Naive B cell (primary cell): ENCODE measurements around the gene NKD2. TPM values are rescaled to one million over a fixed set of nuclear protein-coding genes. Genes with fewer than 3 reads are reported as not detected.
"Not testable (repeated sequence)": the region's sequence is repeated elsewhere in the genome, so short reads cannot be mapped to it uniquely, and the experiment has no call there.

Experiments used
- ATAC-seq, 2 donors: fragments of 150-1000 bp; cut with Tn5 transposase; 2 replicates each; pipeline ENCODE4 v1.10.0; 2021; ENCODE audit warnings: low read depth in 2 of 2, mild to moderate bottlenecking in 2 of 2, moderate library complexity in 2 of 2
- DNase-seq: peaks from one replicate; pipeline ENCODE4 v3.0.0; 2022
- H3K27ac Mint-ChIP-seq, 6 donors: one replicate each; pipeline ENCODE4 v1.8.0; 2020 to 2022; ENCODE audit warnings: mild to moderate bottlenecking in 6 of 6, mixed read lengths in 6 of 6, moderate library complexity in 5 of 6, inconsistent platforms in 2 of 6
- H3K27me3 Mint-ChIP-seq, 3 donors: one replicate each; pipeline ENCODE4 v1.8.0; 2021 to 2022; ENCODE audit warnings: mixed read lengths in 3 of 3, mild to moderate bottlenecking in 1 of 3
- H3K36me3 Mint-ChIP-seq, 2 donors: one replicate each; pipeline ENCODE4 v1.8.0; 2020 to 2022; ENCODE audit warnings: mixed read lengths in 2 of 2, inconsistent platforms in 1 of 2, mild to moderate bottlenecking in 1 of 2
- H3K4me1 Mint-ChIP-seq, 3 donors: one replicate each; pipeline ENCODE4 v1.8.0; 2020 to 2022; ENCODE audit warnings: mixed read lengths in 3 of 3, inconsistent platforms in 1 of 3, mild to moderate bottlenecking in 1 of 3, moderate library complexity in 1 of 3
- H3K4me3 Mint-ChIP-seq, 8 donors: one replicate each; pipeline ENCODE4 v1.8.0; 2020 to 2022; ENCODE audit warnings: mild to moderate bottlenecking in 8 of 8, mixed read lengths in 8 of 8, moderate library complexity in 8 of 8, inconsistent platforms in 2 of 8
- H3K9me3 Mint-ChIP-seq, 7 donors: one replicate each; pipeline ENCODE4 v1.8.0; 2020 to 2022; ENCODE audit warnings: mixed read lengths in 7 of 7, mild to moderate bottlenecking in 5 of 7, inconsistent platforms in 2 of 7, moderate library complexity in 1 of 7
- polyA plus RNA-seq, 6 donors: library from polyadenylated mRNA; unstranded; fragments of 300-500 nt; fragmentation: Illumina TruSeq; gene quantifications; one replicate each; pipeline ENCODE4 v1.2.3, GENCODE V29; 2021; ENCODE audit warnings: low read depth in 6 of 6

NKD2 gene
- polyA plus RNA-seq, 6 donors from 2014 or later: 0.29 TPM; not detected in 5

- Mint-ChIP-seq H3K9me3 (no peaks in the 10 kb centered on the region), H3K27me3 (no peaks in the 10 kb centered on the region), H3K27ac (no peak overlapping the region), H3K36me3 (peaks cover 0 to 23% of the 10 kb centered on the region in 2 donors), H3K4me3 (no peak overlapping the region), H3K4me1 (peaks cover 0 to 5% (median 0%) of the 10 kb centered on the region in 3 donors)
- no peak for ATAC-seq
- no peak for DNase-seq
Measured at GRCh38 chr5:1079486-1079885, 70.9 kb downstream of the NKD2 start.

GRCh38 chr5:1079961-1080360 lies 71.4 kb downstream of the NKD2 start:
- Mint-ChIP-seq H3K27ac (no peak overlapping the region), H3K4me3 (no peak overlapping the region), H3K4me1 (peaks cover 0 to 5% (median 0%) of the 10 kb centered on the region in 3 donors), H3K36me3 (peaks cover 0 to 24% of the 10 kb centered on the region in 2 donors), H3K9me3 (no peaks in the 10 kb centered on the region), H3K27me3 (no peaks in the 10 kb centered on the region)
- ATAC-seq: no peak
- no peak for DNase-seq

DNA sequence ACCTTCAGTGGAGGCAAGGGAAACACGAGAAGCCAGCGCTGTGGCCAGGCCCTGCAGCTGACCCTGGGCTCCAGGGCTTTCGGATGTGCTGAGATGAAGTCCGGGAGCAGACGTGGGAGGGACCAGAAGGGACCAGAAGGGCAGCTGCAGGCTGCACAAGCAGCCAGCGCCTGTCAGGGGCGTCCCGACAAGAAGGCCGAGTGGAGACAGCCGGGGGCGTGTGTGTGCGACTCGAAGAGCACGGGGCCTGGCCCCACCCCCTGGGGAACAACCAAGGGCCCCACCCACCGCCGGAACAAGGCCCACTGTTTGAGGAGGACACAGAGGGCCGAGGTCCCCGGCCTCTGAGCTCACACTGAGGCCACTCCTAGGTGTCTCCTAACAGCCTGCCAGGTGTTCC lies 71.8 kb downstream of the NKD2 start:
- DNase-seq (no peak), ATAC-seq (no peak)
- H3K4me1 Mint-ChIP-seq: peaks cover 0 to 5% (median 0%) of the 10 kb centered on the region in 3 donors
- no peak overlapping the region for H3K27ac Mint-ChIP-seq
- H3K27me3 Mint-ChIP-seq: no peaks in the 10 kb centered on the region
- H3K4me3 Mint-ChIP-seq: peak overlapping the region in 1 of 8 donors; percentile 74
- H3K9me3 Mint-ChIP-seq: no peaks in the 10 kb centered on the region
- peaks cover 0 to 24% of the 10 kb centered on the region in 2 donors for H3K36me3 Mint-ChIP-seq

DNA sequence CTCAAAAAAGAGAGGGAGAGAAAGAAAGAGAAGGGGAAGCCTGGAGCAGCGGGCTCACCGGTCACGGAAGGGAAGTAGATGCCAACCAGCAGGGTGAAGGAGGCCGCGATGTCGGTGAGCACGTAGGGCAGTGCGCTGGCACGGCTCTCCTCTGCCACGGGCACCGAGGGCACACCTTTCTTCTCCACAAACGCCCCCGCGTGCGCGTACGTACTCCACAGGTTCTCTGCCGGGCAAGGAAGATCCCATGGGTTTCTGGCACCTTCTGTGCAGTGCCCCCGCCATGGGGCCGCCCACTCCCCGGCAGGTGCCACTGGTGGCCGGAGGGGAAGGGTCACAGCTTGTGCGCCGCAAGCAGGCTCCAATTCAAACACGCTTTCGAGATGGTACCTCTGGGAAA lies 72.9 kb downstream of the NKD2 start:
- no peaks in the 10 kb centered on the region for H3K9me3 Mint-ChIP-seq
- peaks cover 0 to 5% (median 0%) of the 10 kb centered on the region in 3 donors for H3K4me1 Mint-ChIP-seq
- H3K4me3 Mint-ChIP-seq: no peak overlapping the region
- H3K36me3 Mint-ChIP-seq: peaks cover 0 to 18% of the 10 kb centered on the region in 2 donors
- ATAC-seq (no peak), DNase-seq (no peak)
- H3K27ac Mint-ChIP-seq: peak overlapping the region in 2 of 6 donors; percentile 73 to 90
- H3K27me3 Mint-ChIP-seq: no peaks in the 10 kb centered on the region

- not testable (repeated sequence) for DNase-seq, H3K4me3 Mint-ChIP-seq, ATAC-seq
Measured at GRCh38 chr5:1083026-1083425, 74.4 kb downstream of the NKD2 start.

DNA sequence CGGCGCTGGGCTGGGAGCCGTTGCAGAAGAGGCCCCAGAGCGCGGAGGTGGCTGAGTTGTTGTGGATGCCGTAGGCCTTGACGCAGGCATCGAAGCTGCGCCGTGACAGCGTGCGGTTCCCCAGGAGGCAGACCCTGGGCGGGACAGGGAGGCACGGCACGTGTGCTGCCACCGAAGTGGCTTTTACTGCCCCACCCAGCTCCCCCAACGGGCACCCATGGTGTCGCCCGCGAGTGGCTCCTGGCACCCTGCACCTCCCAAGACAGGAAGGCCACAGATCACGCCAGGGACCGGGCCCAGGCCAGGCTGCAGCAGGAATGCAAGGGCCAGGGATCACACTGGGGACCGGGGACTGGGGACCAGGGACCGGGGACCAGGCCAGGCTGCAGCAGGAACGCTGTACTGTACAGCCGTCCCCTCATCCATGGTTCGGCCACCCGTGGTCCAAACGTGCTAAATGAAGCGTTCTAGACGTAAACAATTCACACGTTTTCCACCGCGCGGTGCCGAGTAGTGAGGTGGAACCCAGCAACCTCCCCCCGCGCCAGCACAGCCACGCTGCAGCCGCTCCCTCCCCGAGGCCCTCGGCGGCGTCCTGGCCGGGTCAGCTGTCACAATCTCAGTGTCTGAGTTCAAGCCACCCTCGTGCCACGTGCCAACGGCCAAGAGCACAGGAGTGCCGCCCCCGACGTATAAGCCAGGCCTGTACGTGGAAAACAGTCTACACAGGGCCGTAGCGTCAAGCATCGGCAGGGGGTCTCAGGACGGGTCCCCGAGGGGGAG lies 75.4 kb downstream of the NKD2 start:
- ATAC-seq (no peak), DNase-seq (no peak)
- Mint-ChIP-seq H3K27me3 (no peaks in the 10 kb centered on the region), H3K9me3 (no peaks in the 10 kb centered on the region), H3K27ac (peak overlapping the region in 1 of 6 donors; percentile 63), H3K4me1 (peaks cover 0 to 5% (median 0%) of the 10 kb centered on the region in 3 donors), H3K36me3 (peaks cover 0 to 17% of the 10 kb centered on the region in 2 donors), H3K4me3 (no peak overlapping the region)

More at GRCh38 chr5:1083026-1083425, 74.4 kb downstream of the NKD2 start:
- not testable (repeated sequence) for H3K4me1 Mint-ChIP-seq, H3K27ac Mint-ChIP-seq, H3K9me3 Mint-ChIP-seq, H3K27me3 Mint-ChIP-seq
- H3K36me3 Mint-ChIP-seq: peaks cover 0 to 17% of the 10 kb centered on the region in 2 donors

DNA sequence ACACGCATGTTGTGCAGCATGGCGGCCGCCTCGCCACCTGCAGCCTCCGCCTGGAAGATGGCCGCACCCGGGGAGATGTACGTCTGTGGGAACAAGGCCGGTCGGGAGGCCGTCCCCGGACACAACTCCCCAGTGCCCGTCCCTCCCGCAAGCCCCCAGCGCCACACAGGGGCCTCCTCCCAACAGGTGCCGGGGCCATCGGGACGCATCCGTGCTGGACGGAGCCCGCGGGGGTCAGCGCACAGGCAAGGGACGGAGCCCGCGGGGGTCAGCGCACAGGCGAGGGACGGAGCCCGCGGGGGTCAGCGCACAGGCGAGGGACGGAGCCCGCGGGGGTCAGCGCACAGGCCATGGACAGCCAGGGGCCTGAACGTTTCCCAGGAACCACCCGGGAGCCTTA lies 76.8 kb downstream of the NKD2 start:
- H3K9me3 Mint-ChIP-seq: no peaks in the 10 kb centered on the region
- peaks cover 0 to 17% of the 10 kb centered on the region in 2 donors for H3K36me3 Mint-ChIP-seq
- H3K4me1 Mint-ChIP-seq: peaks cover 0 to 9% (median 0%) of the 10 kb centered on the region in 3 donors
- H3K4me3 Mint-ChIP-seq: no peak overlapping the region
- no peak overlapping the region for H3K27ac Mint-ChIP-seq
- H3K27me3 Mint-ChIP-seq: no peaks in the 10 kb centered on the region
- ATAC-seq: no peak
- no peak for DNase-seq

DNA sequence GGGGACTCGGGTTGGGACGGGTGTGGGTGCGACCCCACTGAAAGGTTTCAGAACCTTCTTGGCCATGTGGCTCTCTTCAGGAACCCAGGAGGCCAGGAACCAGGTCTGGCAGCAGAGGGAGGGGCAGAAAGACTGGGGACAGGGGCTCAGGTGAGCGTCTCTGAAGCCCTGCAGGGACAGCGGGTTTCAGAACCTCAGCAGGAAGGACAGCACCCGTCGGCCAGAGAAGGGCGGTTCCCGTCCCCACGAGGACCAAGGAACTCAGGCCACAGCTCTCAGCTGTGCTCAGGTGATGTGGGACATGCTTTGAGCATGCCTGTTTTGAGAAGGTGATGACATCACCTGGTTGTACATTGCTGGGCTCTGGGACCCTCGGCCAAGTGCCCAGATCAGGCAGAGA lies 77.5 kb downstream of the NKD2 start:
- H3K27me3 Mint-ChIP-seq: no peaks in the 10 kb centered on the region
- ATAC-seq (no peak), DNase-seq (no peak)
- H3K27ac Mint-ChIP-seq: no peak overlapping the region
- peak overlapping the region in 1 of 8 donors; percentile 47 for H3K4me3 Mint-ChIP-seq
- H3K36me3 Mint-ChIP-seq: peaks cover 0 to 9% of the 10 kb centered on the region in 2 donors
- no peaks in the 10 kb centered on the region for H3K9me3 Mint-ChIP-seq
- peaks cover 0 to 4% (median 0%) of the 10 kb centered on the region in 3 donors for H3K4me1 Mint-ChIP-seq

GRCh38 chr5:1086871-1087270 lies 78.3 kb downstream of the NKD2 start:
- no peak overlapping the region for H3K27ac Mint-ChIP-seq
- no peak for DNase-seq
- H3K9me3 Mint-ChIP-seq: no peaks in the 10 kb centered on the region
- H3K36me3 Mint-ChIP-seq: peaks cover 0 to 7% of the 10 kb centered on the region in 2 donors
- H3K4me1 Mint-ChIP-seq: peaks cover 0 to 4% (median 0%) of the 10 kb centered on the region in 3 donors
- H3K4me3 Mint-ChIP-seq: peak overlapping the region in 1 of 8 donors; percentile 44
- no peaks in the 10 kb centered on the region for H3K27me3 Mint-ChIP-seq
- no peak for ATAC-seq

GRCh38 chr5:1087428-1087827 lies 78.8 kb downstream of the NKD2 start:
- H3K36me3 Mint-ChIP-seq: peaks cover 0 to 7% of the 10 kb centered on the region in 2 donors
- H3K27ac Mint-ChIP-seq: no peak overlapping the region
- no peaks in the 10 kb centered on the region for H3K9me3 Mint-ChIP-seq
- H3K4me1 Mint-ChIP-seq: peaks cover 0 to 4% (median 0%) of the 10 kb centered on the region in 3 donors
- no peak for DNase-seq
- H3K27me3 Mint-ChIP-seq: no peaks in the 10 kb centered on the region
- no peak for ATAC-seq
- peak overlapping the region in 1 of 8 donors; percentile 44 for H3K4me3 Mint-ChIP-seq

DNA sequence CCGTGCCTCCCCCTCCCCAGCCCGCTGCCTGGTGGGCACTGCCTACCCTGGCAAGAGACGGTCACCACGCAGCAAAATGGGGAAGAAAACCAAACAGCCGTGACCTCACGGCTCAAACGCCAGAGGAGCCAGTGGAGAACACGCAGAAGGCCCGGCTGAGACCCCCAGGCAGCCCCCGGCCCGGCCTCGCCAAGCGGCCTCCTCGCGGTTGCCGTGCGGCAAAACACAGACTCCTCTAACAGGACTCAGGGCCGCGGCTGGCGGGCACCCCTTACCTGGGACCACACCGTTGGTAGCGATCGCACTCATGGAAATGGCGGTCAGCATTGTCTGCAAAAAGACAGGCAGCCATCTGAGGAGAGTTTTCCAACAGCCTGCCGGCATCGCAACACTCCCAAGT lies 79.4 kb downstream of the NKD2 start:
- Mint-ChIP-seq H3K9me3 (no peaks in the 10 kb centered on the region), H3K27me3 (no peaks in the 10 kb centered on the region), H3K4me3 (no peak overlapping the region), H3K36me3 (peaks cover 0 to 7% of the 10 kb centered on the region in 2 donors), H3K27ac (no peak overlapping the region), H3K4me1 (peaks cover 0 to 4% (median 0%) of the 10 kb centered on the region in 3 donors)
- DNase-seq: no peak
- no peak for ATAC-seq

Other genes with a start within 250 kb of the NKD2 start
- not detected for gene ZDHHC11B, start 224.1 kb upstream of the NKD2 start, polyA plus RNA-seq
- gene ZDHHC11, start 157.8 kb upstream of the NKD2 start, polyA plus RNA-seq: not detected
- gene BRD9, start 116.0 kb upstream of the NKD2 start, polyA plus RNA-seq: 10 to 100 TPM in 4 of 6 donors, 1 to 10 TPM in 2; 5.6 to 16.2 (median 12.5) TPM
- gene TRIP13, start 115.9 kb upstream of the NKD2 start, polyA plus RNA-seq: 1 to 10 TPM in 5 of 6 donors, not detected in 1; 1.2 to 3.1 (median 1.8) TPM
- gene SLC12A7, start 103.3 kb downstream of the NKD2 start, polyA plus RNA-seq: 10 to 100 TPM in 1 of 6 donors, 1 to 10 TPM in 5; 1.9 to 15.6 (median 5.8) TPM
- gene SLC6A19, start 192.8 kb downstream of the NKD2 start, polyA plus RNA-seq: not detected
- gene SLC6A18, start 216.6 kb downstream of the NKD2 start, polyA plus RNA-seq: not detected